ENCODE measurements around the gene PRR35.

DNA sequence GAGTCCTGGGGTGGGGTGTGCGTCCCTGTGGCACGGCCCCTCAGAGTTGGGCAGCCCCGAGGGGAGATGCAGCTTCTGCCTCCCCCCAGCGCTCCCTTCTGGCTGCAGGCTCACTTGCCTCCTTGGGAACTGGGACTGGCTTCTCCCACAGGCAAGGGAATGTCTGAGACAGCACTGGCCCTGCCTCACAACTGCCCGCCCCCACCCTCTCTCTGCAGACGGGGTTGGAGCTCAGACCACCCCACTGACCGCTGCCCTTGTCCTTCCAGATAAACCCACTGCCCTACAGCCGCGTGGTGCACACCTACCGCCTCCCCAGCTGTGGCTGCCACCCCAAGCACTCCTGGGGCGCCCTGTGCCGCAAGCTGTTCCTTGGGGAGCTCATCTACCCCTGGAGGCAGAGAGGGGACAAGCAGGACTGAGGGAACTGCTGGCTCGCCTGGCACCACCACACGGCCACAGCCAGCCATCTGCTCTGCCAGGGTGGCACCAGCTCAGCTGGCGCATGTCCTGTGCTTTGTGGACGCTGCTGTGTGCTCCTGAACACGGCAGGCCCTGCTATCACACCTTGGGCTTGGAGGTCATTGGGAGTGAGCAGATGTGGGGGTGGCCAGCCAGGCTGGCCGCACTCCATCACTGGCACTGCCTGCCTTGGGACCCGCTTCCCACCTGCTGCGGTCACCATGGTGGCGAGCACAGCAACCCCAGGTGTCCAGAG is 22.6 kb downstream of the PRR35 start:
- TF ChIP-seq, protein P1, sequence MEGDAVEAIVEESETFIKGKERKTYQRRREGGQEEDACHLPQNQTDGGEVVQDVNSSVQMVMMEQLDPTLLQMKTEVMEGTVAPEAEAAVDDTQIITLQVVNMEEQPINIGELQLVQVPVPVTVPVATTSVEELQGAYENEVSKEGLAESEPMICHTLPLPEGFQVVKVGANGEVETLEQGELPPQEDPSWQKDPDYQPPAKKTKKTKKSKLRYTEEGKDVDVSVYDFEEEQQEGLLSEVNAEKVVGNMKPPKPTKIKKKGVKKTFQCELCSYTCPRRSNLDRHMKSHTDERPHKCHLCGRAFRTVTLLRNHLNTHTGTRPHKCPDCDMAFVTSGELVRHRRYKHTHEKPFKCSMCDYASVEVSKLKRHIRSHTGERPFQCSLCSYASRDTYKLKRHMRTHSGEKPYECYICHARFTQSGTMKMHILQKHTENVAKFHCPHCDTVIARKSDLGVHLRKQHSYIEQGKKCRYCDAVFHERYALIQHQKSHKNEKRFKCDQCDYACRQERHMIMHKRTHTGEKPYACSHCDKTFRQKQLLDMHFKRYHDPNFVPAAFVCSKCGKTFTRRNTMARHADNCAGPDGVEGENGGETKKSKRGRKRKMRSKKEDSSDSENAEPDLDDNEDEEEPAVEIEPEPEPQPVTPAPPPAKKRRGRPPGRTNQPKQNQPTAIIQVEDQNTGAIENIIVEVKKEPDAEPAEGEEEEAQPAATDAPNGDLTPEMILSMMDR (IDR thresholded peaks at IDR 0.05): no peak
- TF ChIP-seq POLR2A (IDR thresholded peaks at IDR 0.05): no peak
